Cortex of kidney (tissue), 1 donor: ENCODE data around the gene CALN1.

Experiments used
- DNase-seq: peaks from one replicate; lab custom pipeline; 2025; lab: John Stamatoyannopoulos, UW

The CALN1 gene

GRCh38 chr7:72037516-72037915 is 374.6 kb downstream of the CALN1 start:
- no peak for DNase-seq

- DNase-seq = no peak
Observed at GRCh38 chr7:72035266-72035665, 376.9 kb downstream of the CALN1 start.

GRCh38 chr7:72032934-72033333 is 379.2 kb downstream of the CALN1 start:
- no peak for DNase-seq

- DNase-seq = no peak
Observed at GRCh38 chr7:72030994-72031667, 381.0 kb downstream of the CALN1 start.

GRCh38 chr7:72028267-72028666 is 383.9 kb downstream of the CALN1 start:
- no peak for DNase-seq

- no peak for DNase-seq
Observed at GRCh38 chr7:72025381-72025960, 386.7 kb downstream of the CALN1 start.

GRCh38 chr7:72023926-72024325 is 388.2 kb downstream of the CALN1 start:
- no peak for DNase-seq

GRCh38 chr7:72021716-72022115 is 390.4 kb downstream of the CALN1 start:
- no peak for DNase-seq

- DNase-seq = no peak
Observed at GRCh38 chr7:72020311-72020710, 391.8 kb downstream of the CALN1 start.

- no peak for DNase-seq
Observed at GRCh38 chr7:72019436-72019835, 392.7 kb downstream of the CALN1 start.

GRCh38 chr7:72017756-72018155 is 394.4 kb downstream of the CALN1 start:
- no peak for DNase-seq

- DNase-seq = no peak
Observed at GRCh38 chr7:72016574-72016973, 395.6 kb downstream of the CALN1 start.

- no peak for DNase-seq
Observed at GRCh38 chr7:72015136-72015535, 397.0 kb downstream of the CALN1 start.

GRCh38 chr7:72007018-72007417 is 405.1 kb downstream of the CALN1 start:
- no peak for DNase-seq

GRCh38 chr7:72003236-72003635 is 408.9 kb downstream of the CALN1 start:
- no peak for DNase-seq

GRCh38 chr7:71996141-71996540 is 416.0 kb downstream of the CALN1 start:
- DNase-seq = no peak

- DNase-seq = no peak
Observed at GRCh38 chr7:71995111-71995510, 417.0 kb downstream of the CALN1 start.

GRCh38 chr7:71991586-71991985 is 420.6 kb downstream of the CALN1 start:
- DNase-seq = no peak

GRCh38 chr7:71990138-71990462 is 422.0 kb downstream of the CALN1 start:
- DNase-seq = no peak

GRCh38 chr7:71988201-71988600 is 423.9 kb downstream of the CALN1 start:
- DNase-seq = no peak

- no peak for DNase-seq
Observed at GRCh38 chr7:71987200-71987767, 424.9 kb downstream of the CALN1 start.

- DNase-seq = no peak
Observed at GRCh38 chr7:71984348-71984747, 427.8 kb downstream of the CALN1 start.

GRCh38 chr7:71982851-71983250 is 429.3 kb downstream of the CALN1 start:
- no peak for DNase-seq

- DNase-seq = no peak
Observed at GRCh38 chr7:71976645-71977044, 435.5 kb downstream of the CALN1 start.
